GM18505 (cell line): ENCODE data around the gene APOD.
"Not testable (repeated sequence)": the region's sequence is repeated elsewhere in the genome, so short reads cannot be mapped to it uniquely, and the experiment has no call there.

Source experiments
- ATAC-seq: cut with Tn5 transposase; IDR thresholded peaks from one replicate; pipeline ENCODE4 v1.9.1; 2021; ENCODE audit not compliant: unreplicated experiment
- POLR2A ChIP-seq: IDR thresholded peaks from 4 replicates; pipeline ENCODE4 v1.6.1; 2011; ENCODE audit warnings: borderline replicate concordance; ENCODE audit not compliant: insufficient read depth, insufficient read length; ENCODE audit errors: extremely low read depth

APOD gene

DNA sequence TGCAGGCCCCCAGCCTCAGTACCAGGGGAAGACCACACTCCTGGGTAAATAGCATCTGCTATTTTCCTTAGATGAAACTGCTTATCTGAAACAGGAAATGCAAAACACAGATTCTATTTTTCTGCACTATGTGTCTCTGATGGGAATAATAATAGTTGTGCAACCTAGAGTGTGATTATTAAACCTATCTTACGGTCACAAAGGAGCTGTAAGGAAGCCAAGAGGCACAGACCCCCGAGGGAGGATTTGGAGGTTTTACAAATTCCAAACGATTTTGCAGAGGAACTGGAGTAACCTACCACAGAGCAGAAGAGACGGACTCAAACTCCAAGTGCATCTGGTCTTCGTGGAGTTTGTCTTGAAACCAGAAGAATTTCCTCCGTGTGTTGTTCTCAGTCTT is 14.1 kb upstream of the APOD start:
- no peak for TF ChIP-seq POLR2A
- ATAC-seq = no peak

DNA sequence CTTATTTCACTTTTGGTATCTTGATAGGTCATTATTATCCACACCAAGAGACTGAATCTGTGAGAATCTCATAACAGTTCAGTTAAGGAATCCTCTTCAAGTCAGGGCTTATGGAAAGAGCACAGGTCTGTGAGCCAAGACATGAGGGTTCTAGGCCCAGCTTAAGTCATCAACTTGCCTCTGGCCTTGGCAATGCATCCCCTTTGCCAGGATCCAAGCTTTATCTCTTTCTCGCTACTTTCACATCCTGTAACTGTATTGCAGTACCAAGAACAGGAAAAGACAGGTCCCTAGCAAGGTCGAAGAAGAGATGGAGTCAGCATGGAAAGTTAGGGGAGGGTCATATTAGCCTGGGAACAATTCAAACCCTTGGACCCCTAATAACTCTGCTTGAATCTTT is 13.5 kb upstream of the APOD start:
- no peak for TF ChIP-seq POLR2A
- ATAC-seq = no peak

DNA sequence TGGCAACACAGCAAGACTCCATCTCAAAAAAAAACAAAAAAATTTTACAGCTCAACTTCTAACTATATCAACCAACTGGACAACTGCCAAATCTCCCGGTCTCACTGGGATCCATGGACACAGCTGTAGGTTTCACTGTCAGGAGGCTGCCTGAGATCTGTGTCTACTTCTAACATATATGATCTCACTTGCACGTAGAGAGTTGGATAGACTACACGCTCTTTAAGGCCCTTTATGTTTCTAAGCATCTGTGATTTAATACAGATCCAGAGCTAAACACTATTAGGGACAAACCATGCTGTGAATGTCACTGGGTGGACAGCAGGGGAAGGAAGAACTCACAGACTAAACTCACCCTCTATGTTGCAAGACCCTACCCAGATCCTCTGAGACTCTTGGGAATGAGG is 13.0 kb upstream of the APOD start:
- ATAC-seq = no peak
- TF ChIP-seq POLR2A = no peak

DNA sequence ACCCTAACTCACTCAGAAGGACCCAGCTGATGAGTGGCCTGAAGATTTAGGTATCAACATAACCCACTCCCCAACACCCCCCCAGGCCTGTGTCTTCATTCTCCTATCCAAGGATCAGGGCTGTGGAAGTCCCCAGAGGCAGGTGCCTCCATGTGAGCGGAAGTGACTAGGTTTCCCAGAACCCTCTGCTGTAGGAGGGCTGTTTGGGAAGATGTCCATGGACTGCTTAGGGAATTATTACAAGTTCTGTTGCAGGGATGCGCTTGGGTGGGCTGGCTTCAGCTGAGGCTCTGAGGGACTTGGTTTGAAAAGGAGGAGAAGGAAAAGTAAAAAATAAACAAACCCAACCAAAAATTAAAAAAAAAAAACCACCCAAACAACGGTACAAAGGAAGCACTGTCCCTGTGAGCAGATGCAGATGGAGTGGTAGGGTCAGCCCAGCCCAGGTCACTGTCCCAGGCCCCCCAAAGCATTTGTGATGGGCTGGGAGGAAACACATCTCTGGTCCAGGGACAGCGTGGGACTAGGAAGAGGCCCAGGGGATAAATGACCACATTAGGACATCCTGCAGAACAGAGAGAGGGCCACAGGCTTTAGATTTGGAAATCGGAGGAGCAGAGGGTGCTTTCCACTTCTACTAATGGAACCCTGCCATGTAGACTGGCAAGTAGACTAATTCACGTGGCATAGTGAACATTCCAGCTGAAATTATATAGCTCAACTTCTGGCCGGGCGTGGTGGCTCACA is 12.2 kb upstream of the APOD start:
- no peak for TF ChIP-seq POLR2A
- no peak for ATAC-seq

DNA sequence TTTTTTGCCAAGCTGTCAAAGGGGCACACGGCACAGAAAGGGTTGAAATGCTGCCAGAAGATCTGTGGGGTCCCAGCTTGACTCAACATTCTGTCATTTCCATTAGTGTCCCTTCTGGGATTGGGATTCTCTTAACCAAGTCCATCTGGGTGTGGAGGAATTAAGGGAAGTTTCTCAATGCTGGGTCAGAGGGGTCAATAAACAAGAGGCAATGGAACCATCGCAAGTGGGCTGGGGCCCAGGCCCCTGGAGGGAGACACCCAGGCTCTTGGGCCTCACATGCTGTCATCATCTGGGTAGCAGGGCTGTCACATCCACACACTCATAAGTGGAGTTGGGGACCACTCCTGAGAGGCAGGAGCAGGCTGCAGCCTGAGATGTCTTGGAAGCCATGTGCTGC is 8.1 kb upstream of the APOD start:
- no peak for TF ChIP-seq POLR2A
- ATAC-seq = no peak

DNA sequence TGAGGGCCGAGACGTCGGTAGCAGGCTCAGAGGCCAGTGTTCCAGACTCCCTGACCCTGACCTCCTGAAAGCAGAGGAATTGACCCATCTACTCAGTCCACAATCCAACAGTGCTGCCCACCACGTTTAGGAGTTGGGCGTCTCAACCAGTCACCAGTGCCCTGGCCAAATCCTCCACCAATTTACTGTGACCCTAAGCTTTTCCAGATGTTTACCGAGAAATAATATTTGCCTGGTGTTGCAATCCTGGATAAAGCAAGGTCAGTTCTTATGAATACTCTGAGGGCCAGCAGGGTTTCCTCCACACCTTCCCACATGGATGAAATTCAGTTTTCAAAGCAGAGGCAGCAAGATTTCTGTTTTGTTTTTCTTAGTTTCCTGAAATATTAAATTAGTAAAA is 7.5 kb upstream of the APOD start:
- no peak for TF ChIP-seq POLR2A
- ATAC-seq = no peak

DNA sequence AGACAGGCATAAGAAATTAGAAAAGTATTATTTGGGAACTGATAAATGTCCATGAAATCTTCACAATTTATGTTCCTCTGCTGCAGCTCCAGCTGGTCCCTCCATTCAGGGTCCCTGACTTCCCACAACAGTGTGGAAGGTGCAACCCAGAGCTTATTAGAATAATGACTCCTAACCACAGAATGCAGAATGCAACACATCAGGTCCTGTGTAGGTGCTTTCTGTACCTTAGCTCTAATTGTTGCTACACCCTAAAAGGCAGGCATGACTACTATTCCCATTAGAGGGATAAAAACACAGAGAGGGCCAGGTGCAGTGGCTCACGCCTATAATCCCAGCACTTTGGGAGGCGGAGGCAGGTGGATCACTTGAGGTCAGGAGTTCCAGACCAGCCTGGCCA is 6.6 kb upstream of the APOD start:
- ATAC-seq = not testable (repeated sequence)

DNA sequence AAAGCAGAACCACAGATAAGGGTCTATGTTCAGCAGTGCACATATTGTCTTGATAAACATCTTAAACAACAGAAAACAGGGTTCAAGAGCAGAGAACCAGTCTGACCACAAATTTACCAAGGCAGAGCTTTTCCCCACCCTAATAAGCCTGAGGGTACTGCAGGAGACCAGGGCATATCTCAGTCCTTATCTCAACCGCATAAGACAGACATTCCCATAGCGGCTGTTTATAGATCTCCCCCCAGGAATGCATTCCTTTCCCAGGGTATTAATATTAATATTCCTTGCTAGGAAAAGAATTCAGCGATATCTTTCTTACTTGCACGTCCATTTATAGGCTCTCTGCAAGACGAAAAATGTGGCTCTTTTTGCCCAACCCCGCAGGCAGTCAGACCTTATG is 6.1 kb upstream of the APOD start:
- ATAC-seq = not testable (repeated sequence)

DNA sequence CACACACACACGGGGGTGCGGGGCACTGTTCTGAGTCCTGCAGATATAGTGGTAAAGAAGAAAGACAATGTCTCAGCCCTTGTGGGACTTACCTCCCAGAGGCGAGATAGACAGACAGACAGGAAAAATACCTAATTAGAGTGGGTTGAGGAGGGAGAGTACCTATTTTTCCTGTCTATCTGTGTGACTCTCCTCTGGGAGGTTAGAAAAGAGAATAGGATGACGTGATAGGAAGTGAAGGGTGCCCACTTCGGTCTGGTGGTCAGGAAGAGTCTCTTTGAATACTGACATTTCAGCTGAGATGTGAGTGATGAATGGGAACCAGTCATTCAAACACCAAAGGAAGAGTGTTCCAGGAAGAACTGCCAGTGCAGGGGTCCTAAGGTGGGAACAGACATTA is 4.1 kb upstream of the APOD start:
- TF ChIP-seq POLR2A = no peak

DNA sequence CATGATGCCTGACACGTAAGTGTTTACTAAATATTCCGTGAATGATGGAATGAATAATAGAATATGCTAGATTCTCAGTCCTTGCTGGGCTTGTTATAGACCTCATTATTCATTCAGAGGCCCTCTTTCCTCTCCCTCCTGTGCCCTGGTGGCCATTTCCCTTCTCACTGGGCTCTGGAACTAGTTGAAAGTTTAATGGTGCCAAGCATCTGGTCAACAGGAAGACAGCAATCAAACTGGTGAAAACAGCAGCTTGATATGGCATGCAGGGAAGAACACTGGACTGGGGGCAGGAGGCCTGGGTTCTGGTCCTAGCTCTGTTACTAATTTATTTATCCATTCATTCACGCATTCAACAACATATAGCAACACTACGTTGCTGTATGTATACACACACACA is 3.7 kb upstream of the APOD start:
- no peak for TF ChIP-seq POLR2A
- ATAC-seq = no peak

More for the DNA sequence above, 4.1 kb upstream of the APOD start:
- no peak for ATAC-seq

DNA sequence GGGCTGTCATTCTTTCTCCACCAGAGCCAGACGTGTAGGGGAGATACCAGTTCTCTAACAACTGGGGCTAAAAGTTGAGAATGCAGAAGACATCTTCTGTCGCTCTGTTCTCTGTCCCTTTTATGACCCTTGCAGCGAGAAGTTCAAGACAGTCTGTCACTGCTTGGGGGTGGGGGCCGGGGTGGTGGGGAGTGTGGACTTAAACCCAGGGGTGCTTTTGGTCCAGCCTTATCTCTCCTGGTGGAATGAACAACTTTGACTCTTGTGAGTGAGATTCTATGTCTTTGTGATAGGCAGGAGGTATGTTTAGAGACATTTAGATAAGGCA is 767 bp upstream of the APOD start:
- TF ChIP-seq POLR2A = no peak
- no peak for ATAC-seq

DNA sequence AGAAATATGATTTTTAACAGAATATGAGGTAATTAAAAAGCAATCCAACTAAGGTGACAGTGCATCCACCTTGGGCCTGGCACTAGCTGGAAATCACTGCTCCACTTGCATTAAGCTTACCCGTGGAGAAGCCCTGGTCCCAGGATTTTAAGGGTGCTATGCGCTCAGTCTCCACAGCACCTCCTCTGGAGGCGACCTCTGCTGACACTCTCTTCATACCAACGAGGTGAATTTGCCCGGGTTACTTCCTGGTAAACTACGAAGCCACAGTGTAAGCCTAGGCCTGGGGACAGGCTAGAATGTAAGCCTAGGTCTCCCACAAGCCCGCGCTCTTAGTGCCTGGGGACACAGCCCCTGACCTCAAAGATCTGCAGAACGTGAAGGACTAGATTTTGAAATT is 793 bp downstream of the APOD start:
- no peak for TF ChIP-seq POLR2A
- no peak for ATAC-seq

DNA sequence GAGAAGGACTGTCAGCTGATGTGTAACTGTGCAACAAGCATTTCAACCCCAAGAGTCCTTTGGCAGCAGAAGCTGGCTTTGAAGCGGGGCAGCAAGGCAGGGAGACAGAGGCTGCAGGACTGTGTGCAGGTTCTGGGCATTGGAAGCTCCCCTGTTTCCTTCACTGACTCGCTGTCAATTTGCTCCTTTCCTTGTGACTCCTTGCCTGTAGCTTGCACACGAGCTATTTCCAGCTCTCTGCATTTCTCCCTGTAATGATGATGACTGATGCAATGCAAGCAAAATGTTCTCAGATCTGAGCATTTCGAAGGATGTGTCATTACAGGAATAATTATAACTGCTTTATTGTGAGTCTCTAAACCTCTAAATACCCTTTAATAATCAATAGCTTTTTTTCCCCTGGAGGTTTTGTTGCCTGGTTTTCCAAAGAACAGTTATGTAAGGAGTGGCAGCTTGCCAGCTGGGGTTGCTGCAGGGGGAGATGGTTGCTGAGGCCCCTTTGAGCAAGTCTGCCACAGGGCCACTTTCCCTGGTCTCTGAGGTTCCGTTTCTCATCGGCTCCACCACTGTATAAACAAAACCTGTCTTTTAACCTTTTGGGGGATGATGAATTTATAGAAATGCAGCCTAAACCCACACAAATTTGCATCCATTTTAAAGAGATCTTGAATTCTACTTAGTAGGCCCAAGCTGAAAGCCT is 2.8 kb downstream of the APOD start:
- no peak for ATAC-seq
- TF ChIP-seq POLR2A = no peak

DNA sequence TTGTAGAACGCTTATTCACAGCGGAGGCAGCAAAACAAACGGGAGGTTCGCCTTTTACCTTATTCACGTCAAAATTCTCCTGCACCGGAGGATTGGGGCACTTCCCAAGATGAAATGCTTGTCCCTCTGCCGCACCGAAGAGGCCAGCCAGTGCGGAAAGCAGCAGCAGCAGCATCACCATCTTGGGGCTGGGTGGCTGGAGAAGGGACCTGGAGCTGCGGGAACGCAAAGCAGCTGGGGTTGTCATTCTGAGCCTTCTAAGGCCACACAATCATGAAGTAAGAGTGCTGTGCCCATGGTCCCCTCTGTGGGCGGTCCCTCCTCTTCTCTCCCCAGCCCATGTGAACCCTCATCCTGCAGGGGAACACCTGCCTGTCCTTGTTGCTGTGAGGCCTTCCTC is 4.5 kb downstream of the APOD start:
- no peak for TF ChIP-seq POLR2A
- no peak for ATAC-seq

DNA sequence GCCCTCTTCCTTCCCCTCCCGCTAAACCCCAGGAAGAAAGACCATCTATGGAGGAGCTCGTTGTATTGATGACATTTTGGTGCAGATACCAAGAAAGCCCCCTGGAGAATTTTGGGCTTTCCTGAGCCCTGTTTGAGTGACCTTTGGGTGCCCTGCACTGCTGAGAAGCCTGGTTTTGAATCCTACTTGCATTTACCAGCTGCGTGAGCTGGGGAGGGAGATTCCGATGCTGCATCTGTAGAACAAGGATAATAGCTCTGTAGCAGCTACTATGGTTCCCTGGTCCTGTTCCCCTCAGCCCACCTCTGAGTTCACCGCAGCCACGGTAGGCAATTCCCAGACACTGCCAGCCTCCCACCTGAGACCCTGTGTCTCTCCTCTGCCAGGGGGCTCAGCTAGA is 5.2 kb downstream of the APOD start:
- no peak for ATAC-seq
- TF ChIP-seq POLR2A = no peak
